H9 (cell line): ENCODE measurements around the gene MBLAC1. TPM values are rescaled to one million over a fixed set of nuclear protein-coding genes. Genes with fewer than 3 reads are reported as not detected.

ENCODE experiments used
- DNase-seq: peaks from one replicate; pipeline ENCODE4 v3.0.0-alpha.2; 2017
- H2AFZ ChIP-seq: one replicate; pipeline ENCODE4 v1.6.1; 2013; ENCODE audit warnings: mild to moderate bottlenecking, low read length, control low read depth, moderate library complexity
- H2AK5ac ChIP-seq: 2 replicates; pipeline ENCODE4 v1.6.1; 2013; ENCODE audit warnings: low read length, control low read depth, mixed read lengths; ENCODE audit not compliant: insufficient read length
- H2BK120ac ChIP-seq: one replicate; pipeline ENCODE4 v1.6.1; 2013; ENCODE audit warnings: low read depth, mild to moderate bottlenecking, low read length, control low read depth, inconsistent platforms; ENCODE audit not compliant: poor library complexity, severe bottlenecking
- H2BK12ac ChIP-seq: 2 replicates; pipeline ENCODE4 v1.6.1; 2013; ENCODE audit warnings: low read length, control low read depth, mixed read lengths, low read depth; ENCODE audit not compliant: insufficient read length
- H2BK15ac ChIP-seq: 2 replicates; pipeline ENCODE4 v1.6.1; 2013; ENCODE audit warnings: low read depth, low read length, control low read depth
- H2BK20ac ChIP-seq: one replicate; pipeline ENCODE4 v1.6.1; 2013; ENCODE audit warnings: low read depth, mild to moderate bottlenecking, low read length, control low read depth, inconsistent platforms; ENCODE audit not compliant: poor library complexity, severe bottlenecking
- H2BK5ac ChIP-seq: 2 replicates; pipeline ENCODE4 v1.6.1; 2013; ENCODE audit warnings: low read length, control low read depth, mixed read lengths; ENCODE audit not compliant: insufficient read length
- H3K14ac ChIP-seq: 2 replicates; pipeline ENCODE4 v1.6.1; 2013; ENCODE audit warnings: low read length, control low read depth; ENCODE audit not compliant: insufficient read depth
- H3K18ac ChIP-seq: 2 replicates; pipeline ENCODE4 v1.6.1; 2013; ENCODE audit warnings: low read depth, mild to moderate bottlenecking, mixed read lengths, low read length, control low read depth; ENCODE audit not compliant: insufficient read length
- H3K23ac ChIP-seq: 2 replicates; pipeline ENCODE4 v1.6.1; 2013; ENCODE audit warnings: low read length, control low read depth, mixed read lengths, low read depth; ENCODE audit not compliant: insufficient read length
- H3K23me2 ChIP-seq: 2 replicates; pipeline ENCODE4 v1.6.1; 2013; ENCODE audit warnings: low read depth, mild to moderate bottlenecking, mixed read lengths, low read length, control low read depth; ENCODE audit not compliant: insufficient read length, poor library complexity, severe bottlenecking
- H3K27ac ChIP-seq: 2 replicates; pipeline ENCODE4 v1.5.1; 2013; ENCODE audit warnings: low read length, control low read depth, mixed read lengths, low read depth; ENCODE audit not compliant: insufficient read length
- H3K27me3 ChIP-seq: 2 replicates; pipeline ENCODE4 v1.6.1; 2013; ENCODE audit warnings: low read length, control low read depth, inconsistent platforms; ENCODE audit not compliant: insufficient read depth
- H3K4ac ChIP-seq: 2 replicates; pipeline ENCODE4 v1.6.1; 2013; ENCODE audit warnings: low read depth, mild to moderate bottlenecking, control low read depth, inconsistent platforms, low read length, moderate library complexity
- H3K4me1 ChIP-seq: 2 replicates; pipeline ENCODE4 v1.6.1; 2013; ENCODE audit warnings: low read length, control low read depth, inconsistent platforms; ENCODE audit not compliant: insufficient read depth
- H3K4me2 ChIP-seq: 2 replicates; pipeline ENCODE4 v1.6.1; 2013; ENCODE audit warnings: low read length, control low read depth, mixed read lengths; ENCODE audit not compliant: insufficient read length, insufficient read depth
- H3K56ac ChIP-seq: 2 replicates; pipeline ENCODE4 v1.6.1; 2013; ENCODE audit warnings: low read depth, mild to moderate bottlenecking, mixed read lengths, low read length, control low read depth; ENCODE audit not compliant: insufficient read length
- H3K79me1 ChIP-seq: 2 replicates; pipeline ENCODE4 v1.6.1; 2013; ENCODE audit warnings: low read depth, mild to moderate bottlenecking, moderate library complexity, low read length, control low read depth, inconsistent platforms; ENCODE audit not compliant: insufficient read depth, poor library complexity, severe bottlenecking
- H3K79me2 ChIP-seq: 2 replicates; pipeline ENCODE4 v1.6.1; 2013; ENCODE audit warnings: low read length, control low read depth, inconsistent platforms; ENCODE audit not compliant: insufficient read depth
- H3K9ac ChIP-seq: 2 replicates; pipeline ENCODE4 v1.6.1; 2013; ENCODE audit warnings: low read length, control low read depth, mixed read lengths; ENCODE audit not compliant: insufficient read length; ENCODE audit errors: extremely low read depth
- H3K9me3 ChIP-seq: one replicate; pipeline ENCODE4 v1.6.1; 2013; ENCODE audit warnings: low read depth, low read length, inconsistent platforms; ENCODE audit not compliant: control insufficient read depth
- H3T11ph ChIP-seq: one replicate; pipeline ENCODE4 v1.6.1; 2013; ENCODE audit warnings: mild to moderate bottlenecking, low read length, control low read depth, inconsistent platforms
- H4K20me1 ChIP-seq: one replicate; pipeline ENCODE4 v1.6.1; 2013; ENCODE audit not compliant: control insufficient read depth, insufficient read length, insufficient read depth
- H4K5ac ChIP-seq: 2 replicates; pipeline ENCODE4 v1.6.1; 2013; ENCODE audit warnings: low read depth, mild to moderate bottlenecking, mixed read lengths, low read length, control low read depth; ENCODE audit not compliant: insufficient read length
- H4K8ac ChIP-seq: replicated peaks from 2 replicates; pipeline ENCODE4 v1.6.1; 2013; ENCODE audit warnings: low read length, control low read depth, mixed read lengths, low read depth; ENCODE audit not compliant: insufficient read length
- H4K91ac ChIP-seq: 2 replicates; pipeline ENCODE4 v1.6.1; 2013; ENCODE audit warnings: low read depth, mild to moderate bottlenecking, moderate library complexity, mixed read lengths, low read length, control low read depth; ENCODE audit not compliant: insufficient read length
- H3K27ac Mint-ChIP-seq, 3 experiments: 2 replicates in 2 of 3; 3 replicates in 1 of 3; pipeline ENCODE4 v1.8.0; 2020 to 2021; ENCODE audit warnings: mixed read lengths in 3 of 3, mild to moderate bottlenecking in 1 of 3, moderate library complexity in 1 of 3
- H3K27me3 Mint-ChIP-seq: 2 replicates; pipeline ENCODE4 v1.8.0; 2021; ENCODE audit warnings: low read depth, mild to moderate bottlenecking, moderate library complexity, mixed read lengths
- H3K36me3 Mint-ChIP-seq, 3 experiments: 2 replicates in 2 of 3; 3 replicates in 1 of 3; pipeline ENCODE4 v1.8.0; 2020 to 2021; ENCODE audit warnings: low read depth in 3 of 3, mixed read lengths in 3 of 3; ENCODE audit not compliant: insufficient read depth in 1 of 3
- H3K4me1 Mint-ChIP-seq, 2 experiments: 2 replicates each; pipeline ENCODE4 v1.8.0; 2020; ENCODE audit warnings: mixed read lengths in 2 of 2
- H3K4me3 Mint-ChIP-seq, 2 experiments: 2 replicates in 1 of 2; 3 replicates in 1 of 2; pipeline ENCODE4 v1.8.0; 2020 to 2021; ENCODE audit warnings: mild to moderate bottlenecking in 2 of 2, mixed read lengths in 2 of 2, moderate library complexity in 1 of 2
- H3K9me3 Mint-ChIP-seq, 2 experiments: 2 replicates in 1 of 2; 3 replicates in 1 of 2; pipeline ENCODE4 v1.8.0; 2020; ENCODE audit warnings: mild to moderate bottlenecking in 2 of 2, mixed read lengths in 2 of 2, moderate library complexity in 1 of 2
- CTCF ChIP-seq: fragments of 200-600 bp; sonication (generic); conservative IDR thresholded peaks from 3 replicates; pipeline ENCODE4 v1.8.0; 2021; ENCODE audit warnings: antibody characterized with exemption, mild to moderate bottlenecking
- WGBS: extraction: QIAGEN DNeasy Blood & Tissue Kit; methylation state at CpG from one replicate; pipeline ENCODE4 v1.1.7; 2013; ENCODE audit warnings: missing lambda C conversion rate, low lambda C conversion rate, mixed read lengths; ENCODE audit not compliant: insufficient read length; ENCODE audit errors: extremely low coverage; 5-methylcytosine and 5-hydroxymethylcytosine counted together
- total RNA-seq: library from RNA; stranded (reverse); gene quantifications from 2 replicates; pipeline ENCODE4 v1.2.1, GENCODE V29; 2021

MBLAC1 gene
- total RNA-seq, 1 experiment from 2014 or later: 1.9 TPM

GRCh38 chr7:100175296-100175935, 48.6 kb downstream of the MBLAC1 start:
- no peak overlapping the region for H2AFZ ChIP-seq
- H3K23ac ChIP-seq: no peak overlapping the region
- H3K27me3 ChIP-seq: no peaks in the 10 kb centered on the region; the same call in 1 of the 2 replicates
- no peak overlapping the region for H3K9ac ChIP-seq
- no peak overlapping the region for H2BK12ac ChIP-seq
- peaks cover 2% of the 10 kb centered on the region; the same call in 1 of the 2 replicates for H3K4me1 ChIP-seq
- no peak overlapping the region for H3K56ac ChIP-seq
- H3K4ac ChIP-seq: no peak overlapping the region
- H4K91ac ChIP-seq: no peak overlapping the region
- no peaks in the 10 kb centered on the region; the same call in 1 of the 2 replicates for H3K79me2 ChIP-seq
- no peaks in the 10 kb centered on the region for H3K9me3 Mint-ChIP-seq
- H2BK20ac ChIP-seq: no peak overlapping the region
- no peak overlapping the region for H2BK15ac ChIP-seq
- WGBS: no CpG with 5 or more reads among the region's 14 CpGs
- no peak for TF ChIP-seq CTCF
- H3K36me3 Mint-ChIP-seq: peaks cover 26 to 31% (median 28%) of the 10 kb centered on the region in 3 experiments; a peak in 6 of 7 replicates
- H3K9me3 ChIP-seq: no peaks in the 10 kb centered on the region
- no peaks in the 10 kb centered on the region for H4K20me1 ChIP-seq
- no peak overlapping the region for H4K8ac ChIP-seq
- H3K4me3 Mint-ChIP-seq: peak overlapping the region; percentile 37 to 77
- H2AK5ac ChIP-seq: no peak overlapping the region
- no peak overlapping the region for H3K18ac ChIP-seq
- H3K27ac ChIP-seq: no peak overlapping the region
- H3K27me3 Mint-ChIP-seq: peaks cover 31% of the 10 kb centered on the region
- no peak overlapping the region; a peak in 2 of 7 replicates for H3K27ac Mint-ChIP-seq
- H3K4me2 ChIP-seq: no peak overlapping the region
- peaks cover 23 to 30% of the 10 kb centered on the region in 2 experiments for H3K4me1 Mint-ChIP-seq
- H3K23me2 ChIP-seq: peaks cover 9% of the 10 kb centered on the region
- no peak overlapping the region for H3K14ac ChIP-seq
- H2BK120ac ChIP-seq: no peak overlapping the region
- no peaks in the 10 kb centered on the region for H3K79me1 ChIP-seq
- no peak overlapping the region for H4K5ac ChIP-seq
- no peak overlapping the region for H3T11ph ChIP-seq
- DNase-seq: no peak
- no peak overlapping the region for H2BK5ac ChIP-seq
